H9 (cell line): Measurements from ENCODE around the gene ACTC1. TPM values are rescaled to one million over a fixed set of nuclear protein-coding genes. Genes with fewer than 3 reads are reported as not detected.

Experiments used
- DNase-seq: peaks from one replicate; pipeline ENCODE4 v3.0.0-alpha.2; 2017
- H2AFZ ChIP-seq: one replicate; pipeline ENCODE4 v1.6.1; 2013; ENCODE audit warnings: mild to moderate bottlenecking, low read length, control low read depth, moderate library complexity
- H2AK5ac ChIP-seq: 2 replicates; pipeline ENCODE4 v1.6.1; 2013; ENCODE audit warnings: low read length, control low read depth, mixed read lengths; ENCODE audit not compliant: insufficient read length
- H2BK120ac ChIP-seq: one replicate; pipeline ENCODE4 v1.6.1; 2013; ENCODE audit warnings: low read depth, mild to moderate bottlenecking, low read length, control low read depth, inconsistent platforms; ENCODE audit not compliant: poor library complexity, severe bottlenecking
- H2BK12ac ChIP-seq: 2 replicates; pipeline ENCODE4 v1.6.1; 2013; ENCODE audit warnings: low read length, control low read depth, mixed read lengths, low read depth; ENCODE audit not compliant: insufficient read length
- H2BK15ac ChIP-seq: 2 replicates; pipeline ENCODE4 v1.6.1; 2013; ENCODE audit warnings: low read depth, low read length, control low read depth
- H2BK20ac ChIP-seq: one replicate; pipeline ENCODE4 v1.6.1; 2013; ENCODE audit warnings: low read depth, mild to moderate bottlenecking, low read length, control low read depth, inconsistent platforms; ENCODE audit not compliant: poor library complexity, severe bottlenecking
- H2BK5ac ChIP-seq: 2 replicates; pipeline ENCODE4 v1.6.1; 2013; ENCODE audit warnings: low read length, control low read depth, mixed read lengths; ENCODE audit not compliant: insufficient read length
- H3K14ac ChIP-seq: 2 replicates; pipeline ENCODE4 v1.6.1; 2013; ENCODE audit warnings: low read length, control low read depth; ENCODE audit not compliant: insufficient read depth
- H3K18ac ChIP-seq: 2 replicates; pipeline ENCODE4 v1.6.1; 2013; ENCODE audit warnings: low read depth, mild to moderate bottlenecking, mixed read lengths, low read length, control low read depth; ENCODE audit not compliant: insufficient read length
- H3K23ac ChIP-seq: 2 replicates; pipeline ENCODE4 v1.6.1; 2013; ENCODE audit warnings: low read length, control low read depth, mixed read lengths, low read depth; ENCODE audit not compliant: insufficient read length
- H3K23me2 ChIP-seq: 2 replicates; pipeline ENCODE4 v1.6.1; 2013; ENCODE audit warnings: low read depth, mild to moderate bottlenecking, mixed read lengths, low read length, control low read depth; ENCODE audit not compliant: insufficient read length, poor library complexity, severe bottlenecking
- H3K27ac ChIP-seq: 2 replicates; pipeline ENCODE4 v1.5.1; 2013; ENCODE audit warnings: low read length, control low read depth, mixed read lengths, low read depth; ENCODE audit not compliant: insufficient read length
- H3K27me3 ChIP-seq: 2 replicates; pipeline ENCODE4 v1.6.1; 2013; ENCODE audit warnings: low read length, control low read depth, inconsistent platforms; ENCODE audit not compliant: insufficient read depth
- H3K4ac ChIP-seq: 2 replicates; pipeline ENCODE4 v1.6.1; 2013; ENCODE audit warnings: low read depth, mild to moderate bottlenecking, control low read depth, inconsistent platforms, low read length, moderate library complexity
- H3K4me1 ChIP-seq: 2 replicates; pipeline ENCODE4 v1.6.1; 2013; ENCODE audit warnings: low read length, control low read depth, inconsistent platforms; ENCODE audit not compliant: insufficient read depth
- H3K4me2 ChIP-seq: 2 replicates; pipeline ENCODE4 v1.6.1; 2013; ENCODE audit warnings: low read length, control low read depth, mixed read lengths; ENCODE audit not compliant: insufficient read length, insufficient read depth
- H3K56ac ChIP-seq: 2 replicates; pipeline ENCODE4 v1.6.1; 2013; ENCODE audit warnings: low read depth, mild to moderate bottlenecking, mixed read lengths, low read length, control low read depth; ENCODE audit not compliant: insufficient read length
- H3K79me1 ChIP-seq: 2 replicates; pipeline ENCODE4 v1.6.1; 2013; ENCODE audit warnings: low read depth, mild to moderate bottlenecking, moderate library complexity, low read length, control low read depth, inconsistent platforms; ENCODE audit not compliant: insufficient read depth, poor library complexity, severe bottlenecking
- H3K79me2 ChIP-seq: 2 replicates; pipeline ENCODE4 v1.6.1; 2013; ENCODE audit warnings: low read length, control low read depth, inconsistent platforms; ENCODE audit not compliant: insufficient read depth
- H3K9ac ChIP-seq: 2 replicates; pipeline ENCODE4 v1.6.1; 2013; ENCODE audit warnings: low read length, control low read depth, mixed read lengths; ENCODE audit not compliant: insufficient read length; ENCODE audit errors: extremely low read depth
- H3K9me3 ChIP-seq: one replicate; pipeline ENCODE4 v1.6.1; 2013; ENCODE audit warnings: low read depth, low read length, inconsistent platforms; ENCODE audit not compliant: control insufficient read depth
- H3T11ph ChIP-seq: one replicate; pipeline ENCODE4 v1.6.1; 2013; ENCODE audit warnings: mild to moderate bottlenecking, low read length, control low read depth, inconsistent platforms
- H4K20me1 ChIP-seq: one replicate; pipeline ENCODE4 v1.6.1; 2013; ENCODE audit not compliant: control insufficient read depth, insufficient read length, insufficient read depth
- H4K5ac ChIP-seq: 2 replicates; pipeline ENCODE4 v1.6.1; 2013; ENCODE audit warnings: low read depth, mild to moderate bottlenecking, mixed read lengths, low read length, control low read depth; ENCODE audit not compliant: insufficient read length
- H4K8ac ChIP-seq: replicated peaks from 2 replicates; pipeline ENCODE4 v1.6.1; 2013; ENCODE audit warnings: low read length, control low read depth, mixed read lengths, low read depth; ENCODE audit not compliant: insufficient read length
- H4K91ac ChIP-seq: 2 replicates; pipeline ENCODE4 v1.6.1; 2013; ENCODE audit warnings: low read depth, mild to moderate bottlenecking, moderate library complexity, mixed read lengths, low read length, control low read depth; ENCODE audit not compliant: insufficient read length
- H3K27ac Mint-ChIP-seq, 3 experiments: 2 replicates in 2 of 3; 3 replicates in 1 of 3; pipeline ENCODE4 v1.8.0; 2020 to 2021; ENCODE audit warnings: mixed read lengths in 3 of 3, mild to moderate bottlenecking in 1 of 3, moderate library complexity in 1 of 3
- H3K27me3 Mint-ChIP-seq: 2 replicates; pipeline ENCODE4 v1.8.0; 2021; ENCODE audit warnings: low read depth, mild to moderate bottlenecking, moderate library complexity, mixed read lengths
- H3K36me3 Mint-ChIP-seq, 3 experiments: 2 replicates in 2 of 3; 3 replicates in 1 of 3; pipeline ENCODE4 v1.8.0; 2020 to 2021; ENCODE audit warnings: low read depth in 3 of 3, mixed read lengths in 3 of 3; ENCODE audit not compliant: insufficient read depth in 1 of 3
- H3K4me1 Mint-ChIP-seq, 2 experiments: 2 replicates each; pipeline ENCODE4 v1.8.0; 2020; ENCODE audit warnings: mixed read lengths in 2 of 2
- H3K4me3 Mint-ChIP-seq, 2 experiments: 2 replicates in 1 of 2; 3 replicates in 1 of 2; pipeline ENCODE4 v1.8.0; 2020 to 2021; ENCODE audit warnings: mild to moderate bottlenecking in 2 of 2, mixed read lengths in 2 of 2, moderate library complexity in 1 of 2
- H3K9me3 Mint-ChIP-seq, 2 experiments: 2 replicates in 1 of 2; 3 replicates in 1 of 2; pipeline ENCODE4 v1.8.0; 2020; ENCODE audit warnings: mild to moderate bottlenecking in 2 of 2, mixed read lengths in 2 of 2, moderate library complexity in 1 of 2
- CTCF ChIP-seq: fragments of 200-600 bp; sonication (generic); conservative IDR thresholded peaks from 3 replicates; pipeline ENCODE4 v1.8.0; 2021; ENCODE audit warnings: antibody characterized with exemption, mild to moderate bottlenecking
- WGBS: extraction: QIAGEN DNeasy Blood & Tissue Kit; methylation state at CpG from one replicate; pipeline ENCODE4 v1.1.7; 2013; ENCODE audit warnings: missing lambda C conversion rate, low lambda C conversion rate, mixed read lengths; ENCODE audit not compliant: insufficient read length; ENCODE audit errors: extremely low coverage; 5-methylcytosine and 5-hydroxymethylcytosine counted together
- total RNA-seq: library from RNA; stranded (reverse); gene quantifications from 2 replicates; pipeline ENCODE4 v1.2.1, GENCODE V29; 2021

ACTC1 gene
- total RNA-seq, 1 experiment from 2014 or later = 52.2 TPM

- Mint-ChIP-seq H3K4me1 (no peaks in the 10 kb centered on the region), H3K36me3 (no peaks in the 10 kb centered on the region), H3K4me3 (no peak overlapping the region), H3K27me3 (peaks cover 2% of the 10 kb centered on the region; the same call in 1 of the 2 replicates), H3K9me3 (no peaks in the 10 kb centered on the region), H3K27ac (no peak overlapping the region)
- H3K23me2 ChIP-seq = no peaks in the 10 kb centered on the region
- no peak overlapping the region for H3K56ac ChIP-seq
- no peak overlapping the region for H3K18ac ChIP-seq
- no peaks in the 10 kb centered on the region for H3K27me3 ChIP-seq
- no CpG with 5 or more reads among the region's 1 CpG for WGBS
- no peak overlapping the region for H2BK120ac ChIP-seq
- no peak overlapping the region for H2BK12ac ChIP-seq
- H3K9ac ChIP-seq = no peak overlapping the region
- no peak overlapping the region for H4K91ac ChIP-seq
- no peak overlapping the region for H3K23ac ChIP-seq
- H4K20me1 ChIP-seq = no peaks in the 10 kb centered on the region
- H4K5ac ChIP-seq = no peak overlapping the region
- no peak overlapping the region for H2AK5ac ChIP-seq
- no peak overlapping the region for H3K14ac ChIP-seq
- H2BK15ac ChIP-seq = no peak overlapping the region
- H3K4me2 ChIP-seq = no peak overlapping the region
- H2BK20ac ChIP-seq = no peak overlapping the region
- H3K27ac ChIP-seq = no peak overlapping the region
- no peak overlapping the region for H2BK5ac ChIP-seq
- H3K79me1 ChIP-seq = no peaks in the 10 kb centered on the region
- TF ChIP-seq CTCF = no peak
- H4K8ac ChIP-seq = no peak overlapping the region
- H3K4me1 ChIP-seq = no peaks in the 10 kb centered on the region
- H3K9me3 ChIP-seq = no peaks in the 10 kb centered on the region
- no peak overlapping the region for H2AFZ ChIP-seq
- no peaks in the 10 kb centered on the region for H3K79me2 ChIP-seq
- no peak overlapping the region for H3T11ph ChIP-seq
- H3K4ac ChIP-seq = no peak overlapping the region
- DNase-seq = no peak
These were observed 20.5 kb upstream of the ACTC1 start for GRCh38 chr15:34815836-34816235.
